Measurements from ENCODE around the gene DESI1. TPM values are rescaled to one million over a fixed set of nuclear protein-coding genes. Genes with fewer than 3 reads are reported as not detected.
"Not testable (repeated sequence)": the region's sequence is repeated elsewhere in the genome, so short reads cannot be mapped to it uniquely, and the experiment has no call there.

DESI1 gene
- polyA plus RNA-seq (ENCODE audit: insufficient read length): 20.2 TPM

DNA sequence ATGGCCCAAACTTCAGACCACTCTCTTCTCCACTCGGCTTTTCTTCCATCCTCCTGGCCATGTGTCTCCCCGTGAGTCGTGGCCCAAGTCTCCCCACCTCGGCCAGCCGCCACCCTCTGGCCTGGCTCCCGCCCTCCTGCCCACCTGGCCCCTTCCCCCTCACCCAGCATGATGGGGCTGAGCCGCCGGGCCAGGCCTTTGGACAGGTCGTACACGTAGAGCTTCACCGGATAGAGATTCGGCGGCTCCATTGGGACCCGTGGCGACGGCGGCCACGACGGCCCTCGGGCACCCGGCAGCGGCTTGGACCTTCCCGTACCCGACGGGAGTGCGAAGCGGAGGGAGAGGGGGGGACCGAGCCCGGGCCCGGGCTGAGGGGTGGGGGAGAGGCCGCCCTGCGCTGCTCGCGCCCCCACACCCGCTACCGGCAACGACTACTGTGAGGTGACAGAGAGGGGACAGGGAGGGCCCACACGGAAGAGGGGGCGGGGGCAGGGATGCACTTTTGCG is at the start of gene DESI1:
DESI1 (minus strand) TSS at position 455 of the 510 bp plus-strand sequence; CDS start at position 251, 204 bp downstream.
- no peak for DNase-seq (ENCODE audit: low read depth)

GRCh38 chr22:41668971-41669911 is 48.4 kb upstream of the DESI1 start:
- DNase-seq (ENCODE audit: low read depth): no peak

DNA sequence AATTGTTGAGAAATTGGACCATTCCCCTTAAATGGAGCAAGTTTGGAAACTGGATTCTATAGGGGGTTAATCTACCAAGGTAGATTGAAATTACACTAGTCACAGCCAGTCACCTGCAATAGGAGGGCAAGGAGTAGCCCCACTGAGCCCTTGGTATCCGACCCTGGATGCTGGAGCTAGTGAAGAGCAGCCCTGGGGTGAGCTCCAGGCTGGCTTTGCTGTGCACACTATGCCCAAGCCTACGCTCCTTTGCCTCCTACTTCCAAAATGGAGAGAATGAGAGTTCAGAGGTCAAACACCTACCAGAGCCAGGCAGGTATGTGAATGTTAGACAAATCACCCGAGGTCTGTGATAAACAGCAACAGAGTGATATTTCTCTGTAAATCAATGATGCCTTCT is 44.1 kb upstream of the DESI1 start:
- no peak for DNase-seq (ENCODE audit: low read depth)

DNA sequence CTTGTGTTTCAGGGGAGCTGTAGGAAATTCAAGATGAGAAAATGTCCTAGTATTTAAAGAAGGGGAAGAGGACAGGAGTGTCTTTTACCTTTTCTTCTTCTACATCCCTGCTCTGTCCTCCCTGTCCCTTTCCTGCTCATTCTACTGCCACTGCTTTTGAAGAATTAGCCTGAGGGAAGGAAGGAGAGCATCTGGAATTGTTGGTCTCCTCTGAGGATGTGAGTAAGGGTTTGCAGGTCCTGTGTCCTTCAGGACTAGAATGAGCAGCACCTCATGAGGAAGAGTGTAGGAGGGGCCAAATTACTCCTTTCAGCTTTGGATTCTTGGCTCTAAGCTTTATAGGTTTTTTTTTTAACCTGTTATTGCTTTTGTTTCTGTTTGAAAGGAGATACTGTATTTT is 43.6 kb upstream of the DESI1 start:
- no peak for DNase-seq (ENCODE audit: low read depth)

GRCh38 chr22:41663594-41663993 is 42.8 kb upstream of the DESI1 start:
- DNase-seq (ENCODE audit: low read depth): not testable (repeated sequence)

GRCh38 chr22:41661713-41662112 is 40.9 kb upstream of the DESI1 start:
- no peak for DNase-seq (ENCODE audit: low read depth)

GRCh38 chr22:41661088-41661487 is 40.2 kb upstream of the DESI1 start:
- DNase-seq (ENCODE audit: low read depth): no peak

- DNase-seq (ENCODE audit: low read depth): no peak
These were observed 39.6 kb upstream of the DESI1 start for GRCh38 chr22:41660416-41660815.

DNA sequence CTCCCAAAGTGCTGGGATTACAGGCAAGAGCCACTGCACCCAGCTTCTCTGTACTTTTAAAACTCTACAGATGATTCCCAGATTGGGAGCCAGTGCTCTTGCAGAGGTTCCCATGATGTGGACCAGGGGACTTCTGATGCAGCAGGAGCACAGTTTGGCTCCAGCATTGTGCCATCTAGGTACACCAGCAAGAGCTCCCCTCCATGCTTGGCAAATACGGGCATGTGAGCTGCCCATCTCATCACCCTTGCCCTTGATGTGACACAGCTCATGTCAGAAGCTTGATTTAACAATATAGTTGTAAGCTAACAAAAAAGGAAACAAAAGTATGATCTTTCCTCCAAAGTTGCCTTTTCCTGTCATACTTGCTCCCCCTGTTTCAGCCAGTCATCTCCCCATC is 39.1 kb upstream of the DESI1 start:
- DNase-seq (ENCODE audit: low read depth): no peak

- no peak for DNase-seq (ENCODE audit: low read depth)
These were observed 38.0 kb upstream of the DESI1 start for GRCh38 chr22:41658869-41659268.

- DNase-seq (ENCODE audit: low read depth): no peak
These were observed 36.9 kb upstream of the DESI1 start for GRCh38 chr22:41657709-41658108.

DNA sequence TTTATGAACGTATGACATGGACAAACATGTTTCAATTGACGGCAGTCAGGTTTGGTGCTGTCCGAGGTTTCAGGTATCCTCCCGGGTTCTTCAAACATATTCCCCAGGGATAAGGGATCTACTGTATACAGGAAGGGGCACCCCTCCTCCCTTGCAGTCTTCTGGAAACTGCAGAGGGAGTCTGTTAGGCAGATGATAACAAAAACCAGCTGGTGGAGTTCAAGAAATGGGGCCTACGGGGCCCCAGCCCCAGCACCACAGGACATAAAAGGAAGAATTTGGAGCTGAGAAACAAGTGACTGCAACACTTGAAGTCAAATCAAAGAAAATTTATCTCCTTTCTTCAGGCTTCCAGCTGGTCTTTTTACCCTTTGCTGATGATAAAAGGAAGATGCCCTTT is 35.7 kb upstream of the DESI1 start:
- DNase-seq (ENCODE audit: low read depth): no peak

- no peak for DNase-seq (ENCODE audit: low read depth)
These were observed 33.5 kb upstream of the DESI1 start for GRCh38 chr22:41654322-41654721.

GRCh38 chr22:41650821-41651220 is 30.0 kb upstream of the DESI1 start:
- no peak for DNase-seq (ENCODE audit: low read depth)

GRCh38 chr22:41650229-41650628 is 29.4 kb upstream of the DESI1 start:
- no peak for DNase-seq (ENCODE audit: low read depth)

- DNase-seq (ENCODE audit: low read depth): no peak
These were observed 27.6 kb upstream of the DESI1 start for GRCh38 chr22:41648432-41648831.

GRCh38 chr22:41647771-41648170 is 26.9 kb upstream of the DESI1 start:
- DNase-seq (ENCODE audit: low read depth): no peak

DNA sequence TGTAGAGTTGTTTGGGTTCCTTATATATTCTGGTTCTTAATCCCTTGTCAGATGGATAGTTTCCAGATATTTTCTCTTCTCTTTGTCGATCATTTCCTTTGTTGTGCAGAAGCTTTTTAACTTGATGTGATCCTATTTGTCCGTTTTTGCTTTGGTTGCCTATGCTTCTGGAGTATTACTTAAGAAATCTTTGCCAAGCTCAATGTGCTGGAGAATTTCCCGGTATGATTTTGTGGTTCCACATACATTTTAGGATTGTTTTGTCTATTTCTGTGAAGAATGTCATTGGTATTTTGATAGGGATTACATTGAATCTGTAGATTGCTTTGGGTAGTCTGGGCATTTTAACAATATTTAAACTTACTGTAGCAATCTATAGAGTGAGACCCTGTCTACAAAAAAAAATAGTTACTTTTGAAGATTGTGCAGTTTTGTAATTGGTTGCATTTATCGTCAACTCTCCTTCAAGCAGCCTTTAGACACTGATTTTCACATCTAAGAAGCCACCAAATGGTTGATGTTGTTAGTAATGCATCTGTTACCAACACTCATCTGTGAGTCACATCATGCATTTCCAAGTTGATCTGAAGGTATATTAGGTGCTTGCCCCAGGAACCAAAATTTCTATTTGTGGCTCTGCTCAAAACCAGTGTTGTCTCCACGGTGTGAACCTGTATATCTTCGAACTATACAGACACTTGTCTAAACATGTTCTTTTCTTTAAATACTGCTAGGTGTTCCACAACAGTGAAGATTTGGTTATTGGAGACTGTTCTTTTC is 21.7 kb upstream of the DESI1 start:
- DNase-seq (ENCODE audit: low read depth): no peak

DNA sequence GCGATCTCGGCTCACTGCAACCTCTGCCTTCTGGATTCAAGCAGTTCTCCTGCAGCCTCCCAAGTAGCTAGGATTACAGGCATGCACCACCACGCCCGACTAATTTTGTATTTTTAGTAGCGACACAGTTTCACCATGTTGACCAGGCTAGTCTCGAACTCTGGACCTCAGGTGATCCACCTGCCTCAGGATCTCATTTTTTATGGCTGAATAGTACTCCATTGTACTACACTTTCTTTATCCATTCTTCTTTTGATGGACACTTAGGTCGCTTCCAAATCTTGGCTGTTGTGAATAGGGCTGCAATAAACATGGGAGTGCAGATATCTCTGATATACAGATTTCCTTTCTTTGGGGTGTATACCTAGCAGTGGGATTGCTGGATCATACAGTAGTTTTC is 21.0 kb upstream of the DESI1 start:
- no peak for DNase-seq (ENCODE audit: low read depth)

DNA sequence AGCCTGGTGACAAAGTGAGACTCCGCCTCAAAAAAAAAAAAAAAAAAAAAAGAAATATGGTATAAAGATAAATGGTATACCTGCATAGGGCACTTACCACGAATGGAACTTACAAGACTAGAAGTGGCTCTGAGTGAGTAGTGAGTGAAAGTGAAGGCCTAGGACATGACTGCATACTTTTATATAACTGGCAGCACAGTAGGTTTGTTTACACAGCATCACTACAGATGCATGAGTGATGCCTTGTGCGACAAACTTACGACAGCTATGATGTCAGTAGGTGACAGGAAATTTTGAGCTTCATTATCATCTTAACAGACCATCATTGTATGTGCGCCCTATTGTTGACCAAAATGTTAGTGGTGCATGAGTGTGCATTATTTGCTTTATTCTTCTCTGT is 17.9 kb upstream of the DESI1 start:
- no peak for DNase-seq (ENCODE audit: low read depth)

DNA sequence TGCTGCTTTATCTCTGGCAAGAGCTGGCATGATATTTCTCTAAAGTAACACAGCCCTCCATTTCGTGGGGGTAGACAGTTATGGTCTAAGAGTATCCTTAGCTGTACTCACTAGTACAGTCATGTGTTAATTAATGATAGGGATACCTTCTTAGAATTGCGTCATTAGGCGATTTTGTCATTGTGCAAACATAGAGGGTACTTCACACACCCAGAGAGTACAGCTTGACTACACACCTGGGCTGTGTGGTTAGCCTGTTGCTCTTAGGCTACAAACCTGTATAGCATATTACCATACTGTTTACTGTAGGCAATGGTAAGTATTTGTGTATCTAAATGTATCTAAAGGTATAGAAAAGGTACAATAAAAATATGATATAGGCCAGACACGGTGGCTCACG is 17.3 kb upstream of the DESI1 start:
- DNase-seq (ENCODE audit: low read depth): no peak

- DNase-seq (ENCODE audit: low read depth): not testable (repeated sequence)
These were observed 16.8 kb upstream of the DESI1 start for GRCh38 chr22:41637623-41638022.

DNA sequence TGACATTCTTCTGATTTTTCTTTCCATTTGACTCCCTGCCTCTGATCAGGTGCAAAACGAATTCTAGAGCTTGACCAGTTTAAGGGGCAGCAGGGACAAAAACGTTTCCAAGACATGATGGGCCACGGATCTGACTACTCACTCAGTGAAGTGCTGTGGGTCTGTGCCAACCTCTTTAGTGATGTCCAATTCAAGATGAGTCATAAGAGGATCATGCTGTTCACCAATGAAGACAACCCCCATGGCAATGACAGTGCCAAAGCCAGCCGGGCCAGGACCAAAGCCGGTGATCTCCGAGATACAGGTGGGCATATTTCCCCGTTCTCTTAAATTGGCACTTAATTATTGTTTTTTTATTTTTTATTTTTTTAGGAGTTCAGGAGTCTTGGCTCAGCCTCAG is 15.6 kb upstream of the DESI1 start:
- no peak for DNase-seq (ENCODE audit: low read depth)
